OCI-LY1 (cell line): ENCODE data around the gene PIK3C2B.

Source experiments
- H2AFZ ChIP-seq: fragments of 200-600 bp; sonication (generic), shearing (Covaris generic); 2 replicates; pipeline ENCODE4 v1.6.0; 2014; ENCODE audit warnings: antibody characterized with exemption, mild to moderate bottlenecking, low read length
- H3F3A ChIP-seq: fragments of 200-600 bp; sonication (generic), shearing (Covaris generic); 2 replicates; pipeline ENCODE4 v1.6.0; 2014; ENCODE audit warnings: mild to moderate bottlenecking, antibody characterized with exemption, low read length, moderate library complexity; ENCODE audit not compliant: insufficient read depth
- H3K27ac ChIP-seq: fragments of 200-600 bp; sonication (generic); 2 replicates; pipeline ENCODE4 v1.5.1; 2014; ENCODE audit warnings: low read length, mixed run types, mild to moderate bottlenecking, low read depth; ENCODE audit not compliant: poor library complexity, severe bottlenecking
- H3K27me3 ChIP-seq: fragments of 200-600 bp; sonication (generic); 2 replicates; pipeline ENCODE4 v1.6.0; 2014; ENCODE audit warnings: antibody characterized with exemption, mild to moderate bottlenecking, low read length, moderate library complexity; ENCODE audit not compliant: insufficient read depth
- H3K36me3 ChIP-seq: fragments of 200-600 bp; sonication (generic); 2 replicates; pipeline ENCODE4 v1.6.1; 2014; ENCODE audit warnings: mild to moderate bottlenecking, antibody characterized with exemption, low read length, moderate library complexity, mixed read lengths; ENCODE audit not compliant: insufficient read depth
- H3K4me1 ChIP-seq: fragments of 200-600 bp; sonication (generic); 2 replicates; pipeline ENCODE4 v1.5.1; 2014; ENCODE audit warnings: mild to moderate bottlenecking, low read length, moderate library complexity; ENCODE audit not compliant: insufficient read depth, severe bottlenecking
- H3K4me2 ChIP-seq: fragments of 200-600 bp; sonication (generic), shearing (Covaris generic); 2 replicates; pipeline ENCODE4 v1.6.1; 2014; ENCODE audit warnings: low read length
- H3K4me3 ChIP-seq: fragments of 200-600 bp; sonication (generic); 2 replicates; pipeline ENCODE4 v1.5.1; 2014; ENCODE audit warnings: low read length, low read depth, mild to moderate bottlenecking, mixed read lengths; ENCODE audit not compliant: poor library complexity, severe bottlenecking
- H3K79me2 ChIP-seq: fragments of 200-600 bp; shearing (Covaris generic); 2 replicates; pipeline ENCODE4 v1.6.1; 2016; ENCODE audit warnings: mixed run types, low read length, mixed read lengths; ENCODE audit not compliant: insufficient read depth
- H3K9ac ChIP-seq: fragments of 200-600 bp; sonication (generic), shearing (Covaris generic); 2 replicates; pipeline ENCODE4 v1.6.1; 2014; ENCODE audit warnings: mild to moderate bottlenecking, low read length, mixed read lengths
- H3K9me2 ChIP-seq: fragments of 200-600 bp; sonication (generic), shearing (Covaris generic); 2 replicates; pipeline ENCODE4 v1.6.1; 2014; ENCODE audit warnings: low read depth, mild to moderate bottlenecking, low read length, mixed read lengths
- H3K9me3 ChIP-seq: fragments of 200-600 bp; shearing (Covaris generic); 2 replicates; pipeline ENCODE4 v1.6.1; 2014; ENCODE audit warnings: low read length, mixed read lengths
- H4K20me1 ChIP-seq: fragments of 200-600 bp; sonication (generic), shearing (Covaris generic); 2 replicates; pipeline ENCODE4 v1.6.0; 2016; ENCODE audit warnings: mild to moderate bottlenecking, low read length; ENCODE audit not compliant: insufficient read depth
- CTCF ChIP-seq: fragments of 200-600 bp; sonication (generic), shearing (Covaris generic); IDR thresholded peaks from 2 replicates; pipeline ENCODE4 v1.5.1; 2017; ENCODE audit warnings: mild to moderate bottlenecking, antibody characterized with exemption, low read length, moderate library complexity, mixed read lengths
- EZH2 ChIP-seq: fragments of 200-600 bp; sonication (generic), shearing (Covaris generic); IDR thresholded peaks from 2 replicates; pipeline ENCODE4 v1.8.0; 2017; ENCODE audit warnings: borderline replicate concordance, mixed run types, mild to moderate bottlenecking, antibody characterized with exemption, low read length, moderate library complexity, mixed read lengths

PIK3C2B gene

GRCh38 chr1:204532832-204533231 lies 38.2 kb upstream of the PIK3C2B start:
- H3K4me2 ChIP-seq: no peak overlapping the region
- no peaks in the 10 kb centered on the region for H3F3A ChIP-seq
- no peak overlapping the region for H3K9ac ChIP-seq
- no peak overlapping the region for H3K27ac ChIP-seq
- H3K9me2 ChIP-seq: no peaks in the 10 kb centered on the region
- no peak overlapping the region for H2AFZ ChIP-seq
- H3K36me3 ChIP-seq: peaks cover 100% of the 10 kb centered on the region
- TF ChIP-seq CTCF (no peak), EZH2 (no peak)
- H4K20me1 ChIP-seq: no peaks in the 10 kb centered on the region
- peaks cover 6% of the 10 kb centered on the region; the same call in 1 of the 2 replicates for H3K79me2 ChIP-seq
- no peaks in the 10 kb centered on the region for H3K9me3 ChIP-seq
- no peak overlapping the region for H3K4me3 ChIP-seq
- no peaks in the 10 kb centered on the region for H3K27me3 ChIP-seq
- H3K4me1 ChIP-seq: peaks cover 15% of the 10 kb centered on the region

- H2AFZ ChIP-seq: no peak overlapping the region
- TF ChIP-seq CTCF (no peak), EZH2 (no peak)
- H3K36me3 ChIP-seq: peaks cover 100% of the 10 kb centered on the region
These were observed 36.3 kb upstream of the PIK3C2B start for GRCh38 chr1:204530932-204531331.

GRCh38 chr1:204529371-204529895 lies 34.8 kb upstream of the PIK3C2B start:
- no peak for TF ChIP-seq EZH2
- TF ChIP-seq CTCF: peak; percentile 29; the same call in 1 of the 2 replicates
- Histone ChIP-seq H3K4me1 (peaks cover 33% of the 10 kb centered on the region), H3K27me3 (no peaks in the 10 kb centered on the region), H3K79me2 (peaks cover 14% of the 10 kb centered on the region), H4K20me1 (no peaks in the 10 kb centered on the region), H3K4me2 (no peak overlapping the region), H3K4me3 (no peak overlapping the region), H3K9me3 (no peaks in the 10 kb centered on the region), H3K36me3 (peaks cover 100% of the 10 kb centered on the region), H3K27ac (peak overlapping the region; percentile 50), H3K9me2 (no peaks in the 10 kb centered on the region), H2AFZ (no peak overlapping the region), H3F3A (no peaks in the 10 kb centered on the region), H3K9ac (no peak overlapping the region)

More at GRCh38 chr1:204530932-204531331, 36.3 kb upstream of the PIK3C2B start:
- Histone ChIP-seq H3K27me3 (no peaks in the 10 kb centered on the region), H3K4me1 (peaks cover 18% of the 10 kb centered on the region), H4K20me1 (no peaks in the 10 kb centered on the region), H3K9me2 (no peaks in the 10 kb centered on the region), H3K9ac (no peak overlapping the region), H3K27ac (no peak overlapping the region), H3K4me2 (no peak overlapping the region), H3K79me2 (0 out of 2 replicates have a peak, but pooled peaks cover under 1% of the 10 kb centered on the region), H3K4me3 (no peak overlapping the region), H3K9me3 (no peaks in the 10 kb centered on the region), H3F3A (no peaks in the 10 kb centered on the region)
